Peyer's patch (tissue), 4 donors: ENCODE data around the gene HSFX2. TPM values are rescaled to one million over a fixed set of nuclear protein-coding genes. Genes with fewer than 3 reads are reported as not detected.
"Not testable (repeated sequence)": the region's sequence is repeated elsewhere in the genome, so short reads cannot be mapped to it uniquely, and the experiment has no call there.

ENCODE experiments used
- DNase-seq, 3 donors: peaks; one replicate each; pipeline ENCODE4 v3.0.0-alpha.2; 2017 to 2019
- H3K27ac ChIP-seq, 4 donors: fragments of 200-600 bp; sonication (generic); one replicate each; pipeline ENCODE4 v1.5.1; 2016 to 2019
- H3K27me3 ChIP-seq, 2 donors: fragments of 200-600 bp; sonication (generic); one replicate each; pipeline ENCODE4 v1.5.1; 2019
- H3K36me3 ChIP-seq, 3 donors: fragments of 200-600 bp; sonication (generic); one replicate each; pipeline ENCODE4 v1.5.1; 2016 to 2019
- H3K4me1 ChIP-seq, 4 donors: fragments of 200-600 bp; sonication (generic); one replicate each; pipeline ENCODE4 v1.5.1; 2016 to 2019
- H3K4me3 ChIP-seq, 4 donors: fragments of 200-600 bp; sonication (generic); 1 replicate in 3 of 4; 2 replicates in 1 of 4; pipeline ENCODE4 v1.5.1; 2016 to 2019; ENCODE audit warnings: mild to moderate bottlenecking in 1 of 4
- H3K9me3 ChIP-seq, 4 donors: fragments of 200-600 bp; sonication (generic); one replicate each; pipeline ENCODE4 v1.5.1; 2016 to 2019; ENCODE audit warnings: mild to moderate bottlenecking in 1 of 4
- total RNA-seq, 4 donors: library from RNA; depleted of rRNA; stranded (reverse); fragments of >200 nt; gene quantifications; one replicate each; pipeline ENCODE4 v1.1.0, GENCODE V29; 2016

The HSFX2 gene
- total RNA-seq, 4 donors from 2014 or later = 2.0 TPM; not detected in 3

GRCh38 chrX:149545545-149546543, 49.3 kb downstream of the HSFX2 start:
- H3K4me1 ChIP-seq, DNase-seq, H3K4me3 ChIP-seq, H3K27me3 ChIP-seq, H3K36me3 ChIP-seq, H3K9me3 ChIP-seq, H3K27ac ChIP-seq: not testable (repeated sequence)

Other genes with a start within 250 kb of the HSFX2 start
- gene IDS, start 90.0 kb downstream of the HSFX2 start, total RNA-seq = 10 to 100 TPM; 51.2 to 61.9 (median 53.6) TPM
- gene EOLA1, start 54.3 kb downstream of the HSFX2 start, total RNA-seq = 10 to 100 TPM; 11.9 to 23.1 (median 16.7) TPM
- gene HSFX3, start 45.4 kb downstream of the HSFX2 start, total RNA-seq = not detected
- gene MAGEA9B, start 7.9 kb downstream of the HSFX2 start, total RNA-seq = not detected
- gene TMEM185A, start 36.5 kb upstream of the HSFX2 start, total RNA-seq = 10 to 100 TPM; 11.0 to 17.3 (median 14.3) TPM
- gene MAGEA11, start 116.7 kb upstream of the HSFX2 start, total RNA-seq = not detected
- gene HSFX1, start 178.8 kb upstream of the HSFX2 start, total RNA-seq = 1 to 10 TPM in 3 of 4 donors, not detected in 1; 2.1 to 5.0 (median 3.8) TPM
- gene MAGEA9, start 186.6 kb upstream of the HSFX2 start, total RNA-seq = not detected